ENCODE results near the gene FLRT1.

DNA sequence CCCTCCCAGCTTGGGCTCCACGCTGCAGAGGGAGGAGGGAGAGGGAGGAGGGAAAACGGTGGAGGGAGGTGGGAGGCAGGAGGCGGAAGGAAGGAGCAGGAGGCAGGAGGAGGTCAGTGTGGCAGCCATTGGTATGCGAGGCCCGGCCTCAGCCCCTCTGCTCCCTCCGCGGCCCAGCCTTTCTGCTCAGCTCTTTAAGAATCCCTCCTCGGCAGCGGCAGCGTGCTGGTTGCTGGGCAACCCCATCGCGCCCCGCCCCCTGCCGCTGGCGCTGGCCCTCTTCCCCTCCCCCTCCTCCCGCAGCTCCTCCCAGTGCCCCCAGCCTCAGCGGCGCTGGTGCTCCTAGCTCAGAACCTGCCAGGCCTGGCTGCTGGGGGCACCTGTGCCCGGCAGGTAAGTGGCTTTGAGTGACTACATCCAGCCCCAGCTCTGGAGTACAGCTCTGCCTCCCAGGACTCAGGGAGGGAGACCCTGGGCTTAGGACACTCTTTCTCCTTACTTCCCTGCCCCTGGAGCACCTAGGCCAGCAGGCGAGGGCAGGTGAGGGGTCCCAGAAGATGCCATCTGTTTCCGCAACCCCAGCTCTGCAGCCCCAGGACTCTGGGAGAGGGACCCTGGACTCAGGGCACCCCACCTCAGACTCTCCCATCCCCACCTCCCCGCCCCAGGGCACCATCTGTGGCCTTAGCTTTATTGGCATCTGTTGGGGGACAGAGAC, 7.2 kb upstream of the FLRT1 start:
- no peak for TF ChIP-seq NFIC (IDR thresholded peaks at IDR 0.05)
- TF ChIP-seq, protein P1, sequence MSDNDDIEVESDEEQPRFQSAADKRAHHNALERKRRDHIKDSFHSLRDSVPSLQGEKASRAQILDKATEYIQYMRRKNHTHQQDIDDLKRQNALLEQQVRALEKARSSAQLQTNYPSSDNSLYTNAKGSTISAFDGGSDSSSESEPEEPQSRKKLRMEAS (IDR thresholded peaks at IDR 0.05): no peak
- no peak for TF ChIP-seq EP300 (IDR thresholded peaks at IDR 0.05; ENCODE audit: borderline replicate concordance)
- no peak for TF ChIP-seq YY1 (IDR thresholded peaks at IDR 0.05; ENCODE audit: low read depth)

All from Ishikawa (cell line).